Measurements from ENCODE around the gene NNT. TPM values are rescaled to one million over a fixed set of nuclear protein-coding genes. Genes with fewer than 3 reads are reported as not detected.

NNT gene
- total and polyA plus RNA-seq, 10 of the 15 experiments (the other 5 are each of a cell fraction or from before 2014, with no cell fraction given) = 20.8 to 73.1 (median 51.9) TPM

- CTCF ChIA-PET = interaction anchor here (2.1 kb wide), 1 partner anchor 11 kb away, joined by 5 read pairs; no protein-coding TSS in a partner anchor
- Histone ChIP-seq H3K79me2 (ENCODE audit: control insufficient read depth, insufficient read depth, low read length) (no peaks in the 10 kb centered on the region), H4K20me1 (ENCODE audit: control insufficient read depth, insufficient read depth) (no peaks in the 10 kb centered on the region), H3K27ac (ENCODE audit: control insufficient read depth, insufficient read depth) (no peak overlapping the region), H2AFZ (ENCODE audit: control insufficient read depth, low read depth, low read length) (no peak overlapping the region), H3K4me1 (ENCODE audit: control insufficient read depth, insufficient read depth, low read length) (no peaks in the 10 kb centered on the region), H3K4me2 (ENCODE audit: control insufficient read depth, insufficient read depth) (no peak overlapping the region), H3K36me3 (ENCODE audit: control insufficient read depth in 2 of 2, insufficient read depth in 2 of 2, low read length in 1 of 2) (peaks cover 1 to 9% of the 10 kb centered on the region in 2 experiments; a peak in 3 of 4 replicates), H3K9me3 (replicated peaks; ENCODE audit: control insufficient read depth, insufficient read depth, low read length) (no peaks in the 10 kb centered on the region), H3K27me3 (replicated peaks in 1 of 2; ENCODE audit: control insufficient read depth in 2 of 2, insufficient read depth in 2 of 2, low read length in 1 of 2) (no peaks in the 10 kb centered on the region), H3K4me3 (no peak overlapping the region), H3K9ac (ENCODE audit: control insufficient read depth, insufficient read depth, low read length) (no peak overlapping the region)
- POLR2A ChIA-PET = no interaction called here
- TF ChIP-seq TCF12 (IDR thresholded peaks at IDR 0.05; ENCODE audit: low read depth, low read length) (no peak), BACH1 (IDR thresholded peaks at IDR 0.05; ENCODE audit: borderline replicate concordance) (no peak)
- RAD21 ChIA-PET (ENCODE audit: unreplicated experiment) = interaction anchor here (0.6 kb wide), 1 partner anchor 12 kb away, joined by 3 read pairs; no protein-coding TSS in a partner anchor
- in situ Hi-C loops (cut with MboI) (no loop called here), intact Hi-C loops (cut with micrococcal nuclease; ENCODE audit: unreplicated experiment) (no loop called here)
- DNase-seq (ENCODE audit: low read depth, low spot score) (no peak), FAIRE-seq (no peak), ATAC-seq (no peak)
- no TSS peak for BruUV-seq (replicated peaks)
- SMC1A ChIA-PET (ENCODE audit: uncharacterized antibody, unreplicated experiment) = interaction anchor here (0.6 to 1.8 kb wide), 3 partner anchors 11 to 33 kb away, joined by 3 to 6 read pairs (median 3); no protein-coding TSS in a partner anchor
Observed at GRCh38 chr5:43674536-43674935, 71.6 kb downstream of the NNT start.

- TF ChIP-seq MXI1 (IDR thresholded peaks at IDR 0.05; ENCODE audit: low read depth, low read length) (no peak), USF2 (IDR thresholded peaks at IDR 0.05; ENCODE audit: borderline replicate concordance, low read depth, low read length) (no peak), JUND (IDR thresholded peaks at IDR 0.05; ENCODE audit: low read depth, low read length) (no peak), CBX3 (IDR thresholded peaks at IDR 0.05; ENCODE audit: borderline replicate concordance, low read depth) (no peak), CHD2 (IDR thresholded peaks at IDR 0.05; ENCODE audit: borderline replicate concordance, low read depth, low read length) (no peak), SP1 (IDR thresholded peaks at IDR 0.05; ENCODE audit: low read depth, low read length) (no peak), IKZF1 (conservative IDR thresholded peaks at IDR 0.05) (no peak), BRCA1 (IDR thresholded peaks at IDR 0.05; ENCODE audit: low read depth, low read length) (no peak), BMI1 (IDR thresholded peaks at IDR 0.05; ENCODE audit: borderline replicate concordance) (no peak)
- Histone ChIP-seq H3K4me3 (no peak overlapping the region), H3K27me3 (replicated peaks in 1 of 2; ENCODE audit: control insufficient read depth in 2 of 2, insufficient read depth in 2 of 2, low read length in 1 of 2) (no peaks in the 10 kb centered on the region), H3K36me3 (ENCODE audit: control insufficient read depth in 2 of 2, insufficient read depth in 2 of 2, low read length in 1 of 2) (peaks cover 1 to 11% of the 10 kb centered on the region in 2 experiments; a peak in 3 of 4 replicates), H3K4me2 (ENCODE audit: control insufficient read depth, insufficient read depth) (no peak overlapping the region), H3K9me3 (replicated peaks; ENCODE audit: control insufficient read depth, insufficient read depth, low read length) (no peaks in the 10 kb centered on the region), H3K4me1 (ENCODE audit: control insufficient read depth, insufficient read depth, low read length) (no peaks in the 10 kb centered on the region), H3K79me2 (ENCODE audit: control insufficient read depth, insufficient read depth, low read length) (no peaks in the 10 kb centered on the region), H4K20me1 (ENCODE audit: control insufficient read depth, insufficient read depth) (no peaks in the 10 kb centered on the region), H3K27ac (ENCODE audit: control insufficient read depth, insufficient read depth) (no peak overlapping the region), H2AFZ (ENCODE audit: control insufficient read depth, low read depth, low read length) (no peak overlapping the region), H3K9ac (ENCODE audit: control insufficient read depth, insufficient read depth, low read length) (no peak overlapping the region)
- ChIA-PET CTCF (interaction anchor here (0.9 kb wide), 1 partner anchor 15 kb away, joined by 3 read pairs; no protein-coding TSS in a partner anchor), RAD21 (ENCODE audit: unreplicated experiment) (interaction anchor here (0.6 kb wide), 1 partner anchor 12 kb away, joined by 3 read pairs; no protein-coding TSS in a partner anchor), SMC1A (ENCODE audit: uncharacterized antibody, unreplicated experiment) (interaction anchor here (0.6 to 1.8 kb wide), 3 partner anchors 10 to 32 kb away, joined by 3 to 6 read pairs (median 3); no protein-coding TSS in a partner anchor), POLR2A (interaction anchor here (0.5 kb wide), 1 partner anchor 486 kb away, joined by 6 read pairs; no protein-coding TSS in a partner anchor)
- DNase-seq (ENCODE audit: low read depth, low spot score) (no peak), FAIRE-seq (no peak), ATAC-seq (no peak)
- in situ Hi-C loops (cut with MboI) = no loop called here
- no TSS peak for BruUV-seq (replicated peaks)
- 98% methylated on average over 3 of the region's 3 CpGs for WGBS (ENCODE audit: insufficient coverage, insufficient replicate concordance, low lambda C conversion rate, missing lambda C conversion rate)
- intact Hi-C loops (cut with micrococcal nuclease; ENCODE audit: unreplicated experiment) = no loop called here
Observed at GRCh38 chr5:43675357-43675756, 72.4 kb downstream of the NNT start.

Measured in GM12878 (cell line).